ENCODE data around the gene DNAH11. TPM values are rescaled to one million over a fixed set of nuclear protein-coding genes. Genes with fewer than 3 reads are reported as not detected.
A peak's percentile ranks its signal among the peaks of the same experiment; 100 is the strongest.

The DNAH11 gene
- total and polyA plus RNA-seq, 2 of the 8 experiments (the other 6 are each of a cell fraction or from before 2014, with no cell fraction given), result 1.8 to 4.9 TPM

DNA sequence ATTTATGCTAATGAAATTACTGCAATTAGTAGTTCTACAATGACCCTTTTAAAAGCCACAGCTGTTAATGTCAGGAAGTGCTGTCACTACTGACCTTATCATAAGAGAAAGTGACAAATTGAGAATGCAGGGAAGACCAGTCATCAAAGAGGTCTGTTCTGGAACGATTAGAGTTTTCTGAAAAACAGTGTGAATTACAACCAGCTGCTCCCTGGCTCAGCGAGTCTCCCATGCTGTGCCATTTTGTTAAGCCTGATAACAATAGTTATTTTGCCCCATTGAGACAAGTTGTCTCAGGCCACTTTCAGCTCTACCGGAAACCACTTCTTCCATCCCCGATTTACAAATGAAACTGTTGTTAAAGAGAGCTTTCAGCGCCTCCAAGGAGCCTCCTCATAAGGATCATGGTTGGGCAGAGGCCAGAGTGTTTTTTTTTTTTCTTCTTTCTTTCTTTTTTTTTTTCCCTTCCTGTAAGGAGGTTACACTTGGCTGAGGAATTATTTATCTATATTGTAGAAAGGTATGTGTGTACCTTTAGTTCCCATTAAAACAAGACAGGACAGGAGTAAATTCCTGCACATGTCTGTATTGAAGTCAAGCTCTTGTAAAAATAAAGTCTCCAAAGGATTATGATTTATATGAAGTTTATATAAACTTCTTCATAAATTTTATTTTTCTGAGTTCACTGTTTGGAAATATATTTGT, 229.2 kb downstream of the DNAH11 start (continued):
- TF ChIP-seq, protein P1, sequence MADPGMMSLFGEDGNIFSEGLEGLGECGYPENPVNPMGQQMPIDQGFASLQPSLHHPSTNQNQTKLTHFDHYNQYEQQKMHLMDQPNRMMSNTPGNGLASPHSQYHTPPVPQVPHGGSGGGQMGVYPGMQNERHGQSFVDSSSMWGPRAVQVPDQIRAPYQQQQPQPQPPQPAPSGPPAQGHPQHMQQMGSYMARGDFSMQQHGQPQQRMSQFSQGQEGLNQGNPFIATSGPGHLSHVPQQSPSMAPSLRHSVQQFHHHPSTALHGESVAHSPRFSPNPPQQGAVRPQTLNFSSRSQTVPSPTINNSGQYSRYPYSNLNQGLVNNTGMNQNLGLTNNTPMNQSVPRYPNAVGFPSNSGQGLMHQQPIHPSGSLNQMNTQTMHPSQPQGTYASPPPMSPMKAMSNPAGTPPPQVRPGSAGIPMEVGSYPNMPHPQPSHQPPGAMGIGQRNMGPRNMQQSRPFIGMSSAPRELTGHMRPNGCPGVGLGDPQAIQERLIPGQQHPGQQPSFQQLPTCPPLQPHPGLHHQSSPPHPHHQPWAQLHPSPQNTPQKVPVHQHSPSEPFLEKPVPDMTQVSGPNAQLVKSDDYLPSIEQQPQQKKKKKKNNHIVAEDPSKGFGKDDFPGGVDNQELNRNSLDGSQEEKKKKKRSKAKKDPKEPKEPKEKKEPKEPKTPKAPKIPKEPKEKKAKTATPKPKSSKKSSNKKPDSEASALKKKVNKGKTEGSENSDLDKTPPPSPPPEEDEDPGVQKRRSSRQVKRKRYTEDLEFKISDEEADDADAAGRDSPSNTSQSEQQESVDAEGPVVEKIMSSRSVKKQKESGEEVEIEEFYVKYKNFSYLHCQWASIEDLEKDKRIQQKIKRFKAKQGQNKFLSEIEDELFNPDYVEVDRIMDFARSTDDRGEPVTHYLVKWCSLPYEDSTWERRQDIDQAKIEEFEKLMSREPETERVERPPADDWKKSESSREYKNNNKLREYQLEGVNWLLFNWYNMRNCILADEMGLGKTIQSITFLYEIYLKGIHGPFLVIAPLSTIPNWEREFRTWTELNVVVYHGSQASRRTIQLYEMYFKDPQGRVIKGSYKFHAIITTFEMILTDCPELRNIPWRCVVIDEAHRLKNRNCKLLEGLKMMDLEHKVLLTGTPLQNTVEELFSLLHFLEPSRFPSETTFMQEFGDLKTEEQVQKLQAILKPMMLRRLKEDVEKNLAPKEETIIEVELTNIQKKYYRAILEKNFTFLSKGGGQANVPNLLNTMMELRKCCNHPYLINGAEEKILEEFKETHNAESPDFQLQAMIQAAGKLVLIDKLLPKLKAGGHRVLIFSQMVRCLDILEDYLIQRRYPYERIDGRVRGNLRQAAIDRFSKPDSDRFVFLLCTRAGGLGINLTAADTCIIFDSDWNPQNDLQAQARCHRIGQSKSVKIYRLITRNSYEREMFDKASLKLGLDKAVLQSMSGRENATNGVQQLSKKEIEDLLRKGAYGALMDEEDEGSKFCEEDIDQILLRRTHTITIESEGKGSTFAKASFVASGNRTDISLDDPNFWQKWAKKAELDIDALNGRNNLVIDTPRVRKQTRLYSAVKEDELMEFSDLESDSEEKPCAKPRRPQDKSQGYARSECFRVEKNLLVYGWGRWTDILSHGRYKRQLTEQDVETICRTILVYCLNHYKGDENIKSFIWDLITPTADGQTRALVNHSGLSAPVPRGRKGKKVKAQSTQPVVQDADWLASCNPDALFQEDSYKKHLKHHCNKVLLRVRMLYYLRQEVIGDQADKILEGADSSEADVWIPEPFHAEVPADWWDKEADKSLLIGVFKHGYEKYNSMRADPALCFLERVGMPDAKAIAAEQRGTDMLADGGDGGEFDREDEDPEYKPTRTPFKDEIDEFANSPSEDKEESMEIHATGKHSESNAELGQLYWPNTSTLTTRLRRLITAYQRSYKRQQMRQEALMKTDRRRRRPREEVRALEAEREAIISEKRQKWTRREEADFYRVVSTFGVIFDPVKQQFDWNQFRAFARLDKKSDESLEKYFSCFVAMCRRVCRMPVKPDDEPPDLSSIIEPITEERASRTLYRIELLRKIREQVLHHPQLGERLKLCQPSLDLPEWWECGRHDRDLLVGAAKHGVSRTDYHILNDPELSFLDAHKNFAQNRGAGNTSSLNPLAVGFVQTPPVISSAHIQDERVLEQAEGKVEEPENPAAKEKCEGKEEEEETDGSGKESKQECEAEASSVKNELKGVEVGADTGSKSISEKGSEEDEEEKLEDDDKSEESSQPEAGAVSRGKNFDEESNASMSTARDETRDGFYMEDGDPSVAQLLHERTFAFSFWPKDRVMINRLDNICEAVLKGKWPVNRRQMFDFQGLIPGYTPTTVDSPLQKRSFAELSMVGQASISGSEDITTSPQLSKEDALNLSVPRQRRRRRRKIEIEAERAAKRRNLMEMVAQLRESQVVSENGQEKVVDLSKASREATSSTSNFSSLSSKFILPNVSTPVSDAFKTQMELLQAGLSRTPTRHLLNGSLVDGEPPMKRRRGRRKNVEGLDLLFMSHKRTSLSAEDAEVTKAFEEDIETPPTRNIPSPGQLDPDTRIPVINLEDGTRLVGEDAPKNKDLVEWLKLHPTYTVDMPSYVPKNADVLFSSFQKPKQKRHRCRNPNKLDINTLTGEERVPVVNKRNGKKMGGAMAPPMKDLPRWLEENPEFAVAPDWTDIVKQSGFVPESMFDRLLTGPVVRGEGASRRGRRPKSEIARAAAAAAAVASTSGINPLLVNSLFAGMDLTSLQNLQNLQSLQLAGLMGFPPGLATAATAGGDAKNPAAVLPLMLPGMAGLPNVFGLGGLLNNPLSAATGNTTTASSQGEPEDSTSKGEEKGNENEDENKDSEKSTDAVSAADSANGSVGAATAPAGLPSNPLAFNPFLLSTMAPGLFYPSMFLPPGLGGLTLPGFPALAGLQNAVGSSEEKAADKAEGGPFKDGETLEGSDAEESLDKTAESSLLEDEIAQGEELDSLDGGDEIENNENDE (IDR thresholded peaks at IDR 0.05; ENCODE audit: insufficient replicate concordance, low read length), result no peak
- TF ChIP-seq NANOG (IDR thresholded peaks at IDR 0.05; ENCODE audit: insufficient read depth, low read depth, low read length, poor library complexity, severe bottlenecking) (peak; percentile 48), TAF1 (IDR thresholded peaks at IDR 0.05; ENCODE audit: low read depth, low read length) (no peak), KDM1A (IDR thresholded peaks at IDR 0.05; ENCODE audit: borderline replicate concordance, low read length) (no peak), SP4 (IDR thresholded peaks at IDR 0.05; ENCODE audit: low read length) (no peak), BRCA1 (IDR thresholded peaks at IDR 0.05; ENCODE audit: low read depth, low read length) (no peak), PHF8 (conservative IDR thresholded peaks at IDR 0.05; ENCODE audit: low read depth, low read length) (no peak), SUZ12 (IDR thresholded peaks at IDR 0.05; ENCODE audit: low read length) (no peak), CEBPB (IDR thresholded peaks at IDR 0.05; ENCODE audit: low read depth, low read length) (no peak), YY1 (IDR thresholded peaks at IDR 0.05; ENCODE audit: low read depth, low read length) (0 out of 2 replicates have a peak, but pooled peaks have one; percentile 40), TAF7 (optimal IDR thresholded peaks at IDR 0.05; ENCODE audit: borderline replicate concordance, low read depth, low read length) (no peak)
